Neuronal stem cell (in vitro differentiated cells): ENCODE data around the gene SLC7A9.
"Not testable (repeated sequence)": the region's sequence is repeated elsewhere in the genome, so short reads cannot be mapped to it uniquely, and the experiment has no call there.

Source experiments
- DNase-seq: peaks from one replicate; pipeline ENCODE4 v3.0.0-alpha.2; 2013; ENCODE audit warnings: low spot score
- H2AFZ ChIP-seq: one replicate; pipeline ENCODE4 v1.6.1; 2013; ENCODE audit warnings: mild to moderate bottlenecking, low read length, inconsistent platforms
- H2AK5ac ChIP-seq: 2 replicates; pipeline ENCODE4 v1.6.1; 2013; ENCODE audit warnings: low read depth, mild to moderate bottlenecking, inconsistent platforms, low read length, moderate library complexity, mixed read lengths
- H2BK120ac ChIP-seq: 2 replicates; pipeline ENCODE4 v1.6.1; 2013; ENCODE audit warnings: low read depth, mild to moderate bottlenecking, inconsistent platforms, low read length, moderate library complexity, mixed read lengths
- H2BK12ac ChIP-seq: one replicate; pipeline ENCODE4 v1.6.1; 2013; ENCODE audit warnings: low read length, inconsistent platforms
- H2BK15ac ChIP-seq: 2 replicates; pipeline ENCODE4 v1.6.1; 2013; ENCODE audit warnings: mild to moderate bottlenecking, low read length, inconsistent platforms, mixed read lengths
- H2BK5ac ChIP-seq: one replicate; pipeline ENCODE4 v1.6.1; 2013; ENCODE audit warnings: inconsistent platforms, mild to moderate bottlenecking, low read length, moderate library complexity
- H3K14ac ChIP-seq: one replicate; pipeline ENCODE4 v1.6.1; 2013; ENCODE audit warnings: low read length, inconsistent platforms
- H3K18ac ChIP-seq: 2 replicates; pipeline ENCODE4 v1.6.1; 2013; ENCODE audit warnings: low read length, inconsistent platforms
- H3K23ac ChIP-seq: 2 replicates; pipeline ENCODE4 v1.6.1; 2013; ENCODE audit warnings: low read depth, mild to moderate bottlenecking, mixed read lengths, low read length, inconsistent platforms; ENCODE audit not compliant: poor library complexity
- H3K27ac ChIP-seq: replicated peaks from 3 replicates; pipeline ENCODE4 v1.5.1; 2013; ENCODE audit warnings: low read length, inconsistent platforms
- H3K27me3 ChIP-seq, 3 experiments: 2 replicates each; pipeline ENCODE4 v1.6.1; 2013; ENCODE audit warnings: low read length in 3 of 3, mild to moderate bottlenecking in 2 of 3, inconsistent platforms in 1 of 3, low read depth in 1 of 3, mixed read lengths in 1 of 3, moderate library complexity in 1 of 3; ENCODE audit not compliant: control insufficient read depth in 3 of 3, insufficient read depth in 3 of 3
- H3K36me3 ChIP-seq, 2 donors: replicated peaks in 1 of 2; 2 replicates each; pipeline ENCODE4 v1.6.1; 2013; ENCODE audit warnings: low read length in 2 of 2; ENCODE audit not compliant: control insufficient read depth in 2 of 2, insufficient read depth in 2 of 2
- H3K4ac ChIP-seq: 2 replicates; pipeline ENCODE4 v1.6.1; 2013; ENCODE audit warnings: inconsistent platforms, mild to moderate bottlenecking, low read length, moderate library complexity
- H3K4me1 ChIP-seq, 2 donors: 1 replicate in 1 of 2; 2 replicates in 1 of 2; pipeline ENCODE4 v1.6.1; 2013; ENCODE audit warnings: low read length in 2 of 2, low read depth in 1 of 2; ENCODE audit not compliant: control insufficient read depth in 2 of 2, insufficient read depth in 1 of 2
- H3K4me2 ChIP-seq: one replicate; pipeline ENCODE4 v1.6.1; 2013; ENCODE audit warnings: mild to moderate bottlenecking, low read length, inconsistent platforms; ENCODE audit not compliant: insufficient read depth, poor library complexity, severe bottlenecking
- H3K4me3 ChIP-seq, 2 donors: 2 replicates each; pipeline ENCODE4 v1.5.1; 2013; ENCODE audit warnings: low read length in 2 of 2, mild to moderate bottlenecking in 2 of 2, inconsistent platforms in 1 of 2, moderate library complexity in 1 of 2
- H3K79me1 ChIP-seq: one replicate; pipeline ENCODE4 v1.6.1; 2013; ENCODE audit warnings: low read depth, mild to moderate bottlenecking, inconsistent platforms, low read length, moderate library complexity
- H3K9ac ChIP-seq: one replicate; pipeline ENCODE4 v1.6.1; 2013; ENCODE audit warnings: mild to moderate bottlenecking, low read depth, low read length, inconsistent platforms; ENCODE audit not compliant: poor library complexity
- H3K9me3 ChIP-seq, 2 donors: replicated peaks in 1 of 2; 2 replicates each; pipeline versions ENCODE3 to v1.6.1; 2013; ENCODE audit warnings: low read length in 2 of 2, mild to moderate bottlenecking in 2 of 2, inconsistent platforms in 1 of 2, low read depth in 1 of 2, mixed read lengths in 1 of 2, moderate library complexity in 1 of 2; ENCODE audit not compliant: control insufficient read depth in 2 of 2, insufficient read depth in 1 of 2
- H4K8ac ChIP-seq: one replicate; pipeline ENCODE4 v1.6.1; 2013; ENCODE audit warnings: low read depth, mild to moderate bottlenecking, inconsistent platforms, low read length, moderate library complexity
- H4K91ac ChIP-seq: one replicate; pipeline ENCODE4 v1.6.1; 2013; ENCODE audit warnings: low read length, low read depth, mild to moderate bottlenecking, inconsistent platforms; ENCODE audit not compliant: poor library complexity
- WGBS, 2 donors: extraction: QIAGEN DNeasy Blood & Tissue Kit; methylation state at CpG; one replicate each; pipeline ENCODE4 v1.1.7; 2013; ENCODE audit warnings: missing lambda C conversion rate in 2 of 2, mixed read lengths in 1 of 2; ENCODE audit not compliant: insufficient read length in 2 of 2, insufficient replicate concordance in 1 of 2; ENCODE audit errors: extremely low coverage in 2 of 2; 5-methylcytosine and 5-hydroxymethylcytosine counted together

Gene SLC7A9

DNA sequence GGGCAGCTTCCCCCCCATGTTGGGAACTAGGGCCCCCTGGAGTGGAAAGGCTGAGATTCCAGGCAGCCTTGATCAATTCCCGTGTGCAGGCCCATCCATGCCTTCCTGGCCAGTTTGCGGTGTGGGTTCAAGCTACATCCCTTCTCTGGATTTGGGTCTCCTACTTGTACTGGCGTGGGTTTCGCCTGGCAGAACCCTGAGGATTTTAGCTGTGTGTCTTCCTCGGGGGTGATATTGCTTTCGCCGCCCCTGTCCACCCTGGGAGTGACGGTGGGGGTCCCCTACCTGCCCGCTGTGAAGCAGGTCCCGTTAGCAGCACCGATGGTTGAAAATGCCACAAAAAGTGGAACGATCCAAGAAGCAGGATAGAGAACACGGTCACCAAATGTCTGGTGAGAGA, 11.4 kb downstream of the SLC7A9 start:
- DNase-seq, result no peak
- Histone ChIP-seq H3K4me1 (no peaks in the 10 kb centered on the region), H3K14ac (no peak overlapping the region), H2BK120ac (no peak overlapping the region), H4K91ac (no peak overlapping the region), H3K9me3 (no peaks in the 10 kb centered on the region), H4K8ac (no peak overlapping the region), H3K4ac (no peak overlapping the region), H3K36me3 (no peaks in the 10 kb centered on the region), H3K4me3 (no peak overlapping the region), H3K18ac (no peak overlapping the region), H2AFZ (peak overlapping the region; percentile 35), H2BK5ac (no peak overlapping the region), H3K27ac (no peak overlapping the region), H2AK5ac (no peak overlapping the region), H3K79me1 (no peaks in the 10 kb centered on the region), H3K27me3 (no peaks in the 10 kb centered on the region), H2BK12ac (no peak overlapping the region), H3K9ac (no peak overlapping the region), H3K23ac (no peak overlapping the region), H2BK15ac (no peak overlapping the region), H3K4me2 (no peak overlapping the region)
- no CpG with 5 or more reads among the region's 13 CpGs for WGBS, 2 donors

DNA sequence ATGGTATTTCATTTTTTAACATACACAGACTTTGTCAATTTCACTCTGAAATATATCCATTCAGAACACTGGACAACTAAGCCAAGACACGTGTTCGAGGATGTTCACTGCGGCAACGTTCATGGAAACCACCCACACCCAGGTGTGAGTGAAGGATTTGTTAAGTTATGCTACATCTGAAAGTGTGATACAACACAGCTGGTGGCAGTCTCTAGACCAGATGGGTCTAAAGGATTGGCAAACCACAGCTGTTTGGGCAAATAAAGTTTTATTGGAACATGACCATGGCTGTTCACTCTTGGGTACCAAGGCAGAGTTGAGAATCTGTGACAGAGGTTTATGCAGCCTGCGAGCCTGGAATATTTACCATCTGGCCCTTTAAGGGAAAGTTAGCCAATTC, 12.0 kb downstream of the SLC7A9 start:
- Histone ChIP-seq H2AK5ac (no peak overlapping the region), H3K14ac (no peak overlapping the region), H3K4me1 (no peaks in the 10 kb centered on the region), H3K27me3 (no peaks in the 10 kb centered on the region), H2BK5ac (no peak overlapping the region), H3K36me3 (no peaks in the 10 kb centered on the region), H3K9ac (no peak overlapping the region), H4K8ac (no peak overlapping the region), H3K79me1 (no peaks in the 10 kb centered on the region), H2BK120ac (no peak overlapping the region), H2BK15ac (no peak overlapping the region), H3K4ac (no peak overlapping the region), H3K27ac (no peak overlapping the region), H3K4me2 (no peak overlapping the region), H2AFZ (no peak overlapping the region), H3K23ac (no peak overlapping the region), H3K18ac (no peak overlapping the region), H2BK12ac (no peak overlapping the region), H3K4me3 (no peak overlapping the region), H3K9me3 (no peaks in the 10 kb centered on the region), H4K91ac (no peak overlapping the region)
- DNase-seq, result no peak
- no CpG with 5 or more reads among the region's 5 CpGs for WGBS, 2 donors

DNA sequence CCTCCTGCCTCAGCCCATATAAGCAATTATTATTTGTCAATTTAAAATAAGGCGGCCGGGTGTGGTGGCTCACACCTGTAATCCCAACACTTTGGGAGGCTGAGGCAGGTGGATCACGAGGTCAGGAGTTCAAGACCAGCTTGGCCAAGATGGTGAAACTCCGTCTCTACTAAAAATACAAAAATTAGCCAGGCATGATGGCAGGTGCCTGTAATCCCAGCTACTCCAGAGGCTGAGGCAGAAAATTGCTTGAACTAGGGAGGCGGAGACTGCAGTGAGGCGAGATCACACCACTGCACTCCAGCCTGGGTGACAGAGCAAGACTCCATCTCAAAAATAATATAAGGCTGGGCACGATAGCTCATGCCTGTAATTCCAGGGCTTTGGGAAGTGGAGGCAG, 12.7 kb downstream of the SLC7A9 start:
- H3K9ac ChIP-seq, H3K36me3 ChIP-seq, H3K27ac ChIP-seq, H2AK5ac ChIP-seq, H2BK5ac ChIP-seq, H3K4me3 ChIP-seq, H3K79me1 ChIP-seq, H3K14ac ChIP-seq, H3K4me2 ChIP-seq, H2BK12ac ChIP-seq, H2BK15ac ChIP-seq, H3K27me3 ChIP-seq, H4K91ac ChIP-seq, H3K9me3 ChIP-seq, H4K8ac ChIP-seq, H3K4ac ChIP-seq, H3K18ac ChIP-seq, H2BK120ac ChIP-seq, DNase-seq, H2AFZ ChIP-seq, H3K4me1 ChIP-seq, H3K23ac ChIP-seq: not testable (repeated sequence)
- WGBS, 2 donors, result no CpG with 5 or more reads among the region's 7 CpGs

- Histone ChIP-seq H2BK12ac (no peak overlapping the region), H3K36me3 (no peaks in the 10 kb centered on the region), H2BK5ac (no peak overlapping the region), H3K27ac (no peak overlapping the region), H4K91ac (no peak overlapping the region), H3K9ac (no peak overlapping the region), H2BK15ac (no peak overlapping the region), H2AK5ac (no peak overlapping the region), H3K27me3 (no peaks in the 10 kb centered on the region), H4K8ac (peak overlapping the region; percentile 82), H3K4me2 (no peak overlapping the region), H3K9me3 (no peaks in the 10 kb centered on the region), H3K4me3 (no peak overlapping the region), H3K18ac (no peak overlapping the region), H3K4me1 (no peaks in the 10 kb centered on the region), H2AFZ (no peak overlapping the region), H3K4ac (no peak overlapping the region), H2BK120ac (no peak overlapping the region), H3K14ac (no peak overlapping the region), H3K79me1 (no peaks in the 10 kb centered on the region), H3K23ac (no peak overlapping the region)
- no peak for DNase-seq
- WGBS, 2 donors, result no CpG with 5 or more reads among the region's 6 CpGs
Observed at GRCh38 chr19:32852216-32852615, 17.4 kb downstream of the SLC7A9 start.
